ENCODE data around the gene ARRDC4. TPM values are rescaled to one million over a fixed set of nuclear protein-coding genes. Genes with fewer than 3 reads are reported as not detected.
A peak's percentile ranks its signal among the peaks of the same experiment; 100 is the strongest.

The ARRDC4 gene
- total and polyA plus RNA-seq, 2 of the 4 experiments (the other 2 are of a cell fraction): 5.3 to 9.1 TPM

DNA sequence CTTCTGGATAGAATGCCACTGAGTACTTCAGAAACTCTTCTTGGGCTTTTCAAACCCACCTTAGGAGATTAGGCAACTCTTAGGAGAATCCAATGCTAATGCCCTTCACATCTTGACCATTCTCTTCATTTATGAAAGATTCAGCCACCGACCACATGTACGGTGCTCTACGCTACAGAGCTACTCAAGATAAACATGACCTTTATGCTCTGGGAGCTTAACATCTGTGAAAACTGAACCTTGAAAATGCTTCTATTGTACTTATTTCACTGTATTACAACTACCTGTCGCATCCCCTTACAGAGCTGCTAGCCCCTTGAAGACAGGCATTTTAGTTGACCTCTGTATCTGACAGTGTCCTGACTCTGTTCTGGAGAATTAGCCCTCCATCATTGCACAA lies 19.5 kb upstream of the ARRDC4 start:
- Histone ChIP-seq H2BK20ac (ENCODE audit: low read depth, low read length) (no peak overlapping the region), H3K23ac (ENCODE audit: low read depth, low read length) (no peak overlapping the region), H3K56ac (ENCODE audit: extremely low read depth, insufficient read depth, low read length) (no peak overlapping the region), H4K5ac (ENCODE audit: low read depth, low read length) (no peak overlapping the region), H3K4me3 (ENCODE audit: insufficient read depth, low read depth, low read length) (no peak overlapping the region), H2AK5ac (ENCODE audit: low read depth, low read length) (no peak overlapping the region), H2BK15ac (ENCODE audit: low read depth, low read length) (no peak overlapping the region), H3K14ac (replicated peaks; ENCODE audit: low read depth, low read length) (no peak overlapping the region), H3K9ac (ENCODE audit: low read depth, low read length) (no peak overlapping the region), H4K91ac (ENCODE audit: insufficient read depth, low read depth, low read length) (no peak overlapping the region), H4K8ac (ENCODE audit: low read depth in 2 of 2, low read length in 2 of 2) (no peak overlapping the region), H2AK9ac (replicated peaks; ENCODE audit: low read depth, low read length, poor library complexity) (no peak overlapping the region), H3K27ac (ENCODE audit: insufficient read depth, low read length) (no peak overlapping the region), H3K4me1 (ENCODE audit: control insufficient read depth, insufficient read depth, low read length) (no peaks in the 10 kb centered on the region), H3K4me2 (ENCODE audit: low read depth, low read length) (no peak overlapping the region), H3K18ac (ENCODE audit: low read depth, low read length) (no peak overlapping the region), H3K4ac (ENCODE audit: low read depth, low read length) (no peak overlapping the region), H2BK120ac (ENCODE audit: low read depth, low read length) (no peak overlapping the region), H3K79me1 (ENCODE audit: low read depth in 1 of 2, low read length in 2 of 2) (no peaks in the 10 kb centered on the region), H3K36me3 (ENCODE audit: control insufficient read depth, insufficient read depth, low read length) (no peaks in the 10 kb centered on the region), H2AFZ (replicated peaks; ENCODE audit: low read length, poor library complexity) (no peak overlapping the region), H4K20me1 (ENCODE audit: insufficient read depth, low read length) (no peaks in the 10 kb centered on the region), H3K9me1 (ENCODE audit: insufficient read depth, low read length) (no peaks in the 10 kb centered on the region), H2BK5ac (ENCODE audit: low read depth, low read length, poor library complexity, severe bottlenecking) (no peak overlapping the region), H3K27me3 (ENCODE audit: control insufficient read depth, insufficient read depth, low read length) (no peaks in the 10 kb centered on the region), H3K9me3 (ENCODE audit: control insufficient read depth, insufficient read depth, low read length) (no peaks in the 10 kb centered on the region; the same call in 1 of the 2 replicates)
- in situ Hi-C loops (cut with MboI; ENCODE audit: low sequenced_read_pairs): no loop called here
- BruUV-seq (replicated peaks): no TSS peak
- dilution Hi-C loops (cut with HindIII; ENCODE audit: low sequenced_read_pairs, unreplicated experiment): no loop called here
- DNase-seq (no peak), ATAC-seq (ENCODE audit: low read depth) (no peak)
- TF ChIP-seq CEBPB (IDR thresholded peaks at IDR 0.05; ENCODE audit: low read depth, low read length) (0 out of 2 replicates have a peak, but pooled peaks have one; percentile 29), SMC3 (IDR thresholded peaks at IDR 0.05; ENCODE audit: low read depth, low read length) (no peak)
- TF ChIP-seq, protein P1, sequence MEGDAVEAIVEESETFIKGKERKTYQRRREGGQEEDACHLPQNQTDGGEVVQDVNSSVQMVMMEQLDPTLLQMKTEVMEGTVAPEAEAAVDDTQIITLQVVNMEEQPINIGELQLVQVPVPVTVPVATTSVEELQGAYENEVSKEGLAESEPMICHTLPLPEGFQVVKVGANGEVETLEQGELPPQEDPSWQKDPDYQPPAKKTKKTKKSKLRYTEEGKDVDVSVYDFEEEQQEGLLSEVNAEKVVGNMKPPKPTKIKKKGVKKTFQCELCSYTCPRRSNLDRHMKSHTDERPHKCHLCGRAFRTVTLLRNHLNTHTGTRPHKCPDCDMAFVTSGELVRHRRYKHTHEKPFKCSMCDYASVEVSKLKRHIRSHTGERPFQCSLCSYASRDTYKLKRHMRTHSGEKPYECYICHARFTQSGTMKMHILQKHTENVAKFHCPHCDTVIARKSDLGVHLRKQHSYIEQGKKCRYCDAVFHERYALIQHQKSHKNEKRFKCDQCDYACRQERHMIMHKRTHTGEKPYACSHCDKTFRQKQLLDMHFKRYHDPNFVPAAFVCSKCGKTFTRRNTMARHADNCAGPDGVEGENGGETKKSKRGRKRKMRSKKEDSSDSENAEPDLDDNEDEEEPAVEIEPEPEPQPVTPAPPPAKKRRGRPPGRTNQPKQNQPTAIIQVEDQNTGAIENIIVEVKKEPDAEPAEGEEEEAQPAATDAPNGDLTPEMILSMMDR (conservative IDR thresholded peaks at IDR 0.05; ENCODE audit: low read depth, low read length): no peak
- POLR2A ChIA-PET (ENCODE audit: unreplicated experiment): interaction anchor here (0.5 kb wide), 1 partner anchor 286 kb away, joined by 4 read pairs; no protein-coding TSS in a partner anchor
- CTCF ChIA-PET: no interaction called here
- intact Hi-C loops (cut with micrococcal nuclease): no loop called here
- WGBS, 2 experiments (ENCODE audit: extremely low coverage in 2 of 2, insufficient read length in 1 of 2): 73% methylated on average over 3 of the region's 4 CpGs; no CpG with 5 or more reads in 1 of the 2 experiments

Data from IMR-90 (cell line).